Breast epithelium (tissue), 4 donors: ENCODE data around the gene SYT11. TPM values are rescaled to one million over a fixed set of nuclear protein-coding genes. Genes with fewer than 3 reads are reported as not detected.

Experiments
- DNase-seq, 2 donors: peaks; one replicate each; pipeline ENCODE4 v3.0.0-alpha.2; 2019; ENCODE audit warnings: low spot score in 2 of 2
- H3K27ac ChIP-seq, 2 donors: fragments of 200-600 bp; sonication (generic) in 1 of 2; one replicate each; pipeline ENCODE4 v1.5.1; 2016 to 2019; ENCODE audit warnings: mild to moderate bottlenecking in 1 of 2
- H3K27me3 ChIP-seq, 2 donors: fragments of 200-600 bp; sonication (generic) in 1 of 2; one replicate each; pipeline versions ENCODE4 v1.5.1 to v1.6.0; 2017 to 2019; ENCODE audit warnings: control low read depth in 1 of 2, mild to moderate bottlenecking in 1 of 2
- H3K36me3 ChIP-seq: fragments of 200-600 bp; one replicate; pipeline ENCODE4 v1.5.1; 2019
- H3K4me1 ChIP-seq, 2 donors: fragments of 200-600 bp; sonication (generic); one replicate each; pipeline ENCODE4 v1.5.1; 2016 to 2019; ENCODE audit warnings: control low read depth in 1 of 2
- H3K4me3 ChIP-seq, 3 donors: fragments of 200-600 bp; sonication (generic); 1 replicate in 2 of 3; 2 replicates in 1 of 3; pipeline ENCODE4 v1.5.1; 2016 to 2019; ENCODE audit warnings: mild to moderate bottlenecking in 3 of 3, moderate library complexity in 2 of 3
- H3K9me3 ChIP-seq, 2 donors: fragments of 200-600 bp; sonication (generic) in 1 of 2; one replicate each; pipeline ENCODE4 v1.5.1; 2016 to 2019; ENCODE audit warnings: control low read depth in 1 of 2
- POLR2A ChIP-seq: fragments of 450-650 bp; IDR thresholded peaks from one replicate; pipeline ENCODE4 v1.6.1; 2016; ENCODE audit warnings: antibody characterized with exemption, mild to moderate bottlenecking, moderate library complexity
- POLR2AphosphoS5 ChIP-seq, 3 donors: sonication (generic); formaldehyde crosslinking; IDR thresholded peaks; one replicate each; pipeline ENCODE4 v1.6.1; 2017; ENCODE audit warnings: antibody characterized with exemption in 3 of 3
- intact Hi-C: fragments of 100-400 bp; cut with DNase I; formaldehyde crosslinking; loops from one replicate; pipeline ENCODE4 v1.15.1; 2023; ENCODE audit warnings: low total_unique reads
- total RNA-seq, 3 donors: library from RNA; depleted of rRNA; stranded (reverse); fragments of >200 nt; gene quantifications; one replicate each; pipeline ENCODE4 v1.1.0, GENCODE V29; 2016
- TF ChIP-seq, protein P1 (sequence below), 3 donors: fragments of 450-650 bp; IDR thresholded peaks; one replicate each; pipeline ENCODE4 v1.5.1; 2016 to 2017; ENCODE audit warnings: antibody characterized with exemption in 3 of 3, mild to moderate bottlenecking in 3 of 3, moderate library complexity in 3 of 3

Gene SYT11
- total RNA-seq, 3 donors from 2014 or later, result 4.5 to 8.2 (median 5.0) TPM

DNA sequence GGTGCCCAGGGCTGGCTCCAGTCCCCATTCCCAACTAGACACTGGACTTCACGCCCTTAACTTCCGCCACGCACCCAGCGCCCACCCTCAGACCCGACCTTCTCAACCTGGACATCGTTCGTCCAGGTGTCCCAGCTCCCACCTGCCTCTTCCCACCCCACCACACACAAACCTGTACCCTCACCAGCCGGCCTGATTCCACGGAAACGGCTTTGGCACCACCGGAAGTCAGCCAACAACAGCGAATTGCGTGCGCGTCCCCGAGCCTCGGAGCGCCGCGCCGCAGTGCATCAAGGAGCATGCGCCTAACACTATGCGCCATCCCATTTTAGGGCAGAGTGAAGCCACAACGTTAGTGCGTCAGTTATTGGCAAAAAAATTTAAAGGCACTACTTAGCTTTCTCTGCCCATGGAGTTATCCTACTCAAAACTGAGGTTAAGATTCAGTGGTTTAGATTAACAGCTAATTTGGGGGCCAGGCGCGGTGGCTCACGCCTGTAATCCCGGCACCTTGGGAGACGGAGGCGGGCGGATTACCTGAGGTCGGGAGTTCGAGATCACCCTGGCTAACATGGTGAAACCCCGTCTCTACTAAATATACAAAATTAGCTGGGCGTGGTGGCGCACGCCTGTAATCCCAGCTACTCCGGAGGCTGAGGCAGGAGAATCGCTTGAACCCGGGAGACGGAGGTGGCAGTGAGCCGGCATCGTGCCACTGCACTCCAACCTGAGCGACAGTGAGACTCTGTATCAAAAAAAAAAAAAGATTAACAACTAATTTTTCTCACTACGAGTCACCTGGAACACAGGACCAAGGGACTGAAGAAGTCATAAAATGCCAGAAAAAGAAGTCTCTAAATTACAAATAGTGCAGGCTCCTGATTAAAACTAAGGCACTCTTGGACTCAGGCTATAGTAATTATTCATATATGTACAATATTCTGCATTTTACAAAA is 2.1 kb upstream of the SYT11 start, which contains the start of gene GON4L:
Gene GON4L, minus strand, starts transcription at position 240 of the 956 bp plus-strand sequence. CDS start 3,434 bp downstream, outside the sequence.
- Histone ChIP-seq H3K36me3 (no peaks in the 10 kb centered on the region), H3K4me3 (peak within 1 kb of the TSS; percentile 70 to 92 (median 81)), H3K27ac (peak within 1 kb of the TSS; percentile 88 to 94), H3K27me3 (no peaks in the 10 kb centered on the region), H3K9me3 (no peaks in the 10 kb centered on the region), H3K4me1 (no peaks in the 10 kb centered on the region)
- no peak for TF ChIP-seq POLR2A
- TF ChIP-seq, protein P1, sequence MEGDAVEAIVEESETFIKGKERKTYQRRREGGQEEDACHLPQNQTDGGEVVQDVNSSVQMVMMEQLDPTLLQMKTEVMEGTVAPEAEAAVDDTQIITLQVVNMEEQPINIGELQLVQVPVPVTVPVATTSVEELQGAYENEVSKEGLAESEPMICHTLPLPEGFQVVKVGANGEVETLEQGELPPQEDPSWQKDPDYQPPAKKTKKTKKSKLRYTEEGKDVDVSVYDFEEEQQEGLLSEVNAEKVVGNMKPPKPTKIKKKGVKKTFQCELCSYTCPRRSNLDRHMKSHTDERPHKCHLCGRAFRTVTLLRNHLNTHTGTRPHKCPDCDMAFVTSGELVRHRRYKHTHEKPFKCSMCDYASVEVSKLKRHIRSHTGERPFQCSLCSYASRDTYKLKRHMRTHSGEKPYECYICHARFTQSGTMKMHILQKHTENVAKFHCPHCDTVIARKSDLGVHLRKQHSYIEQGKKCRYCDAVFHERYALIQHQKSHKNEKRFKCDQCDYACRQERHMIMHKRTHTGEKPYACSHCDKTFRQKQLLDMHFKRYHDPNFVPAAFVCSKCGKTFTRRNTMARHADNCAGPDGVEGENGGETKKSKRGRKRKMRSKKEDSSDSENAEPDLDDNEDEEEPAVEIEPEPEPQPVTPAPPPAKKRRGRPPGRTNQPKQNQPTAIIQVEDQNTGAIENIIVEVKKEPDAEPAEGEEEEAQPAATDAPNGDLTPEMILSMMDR (IDR thresholded peaks at IDR 0.05), result no peak
- peak; percentile 64 to 88 (median 84) for TF ChIP-seq POLR2AphosphoS5 (IDR thresholded peaks at IDR 0.05)
- intact Hi-C loops, result no loop called here
- peak; percentile 84 for DNase-seq

DNA sequence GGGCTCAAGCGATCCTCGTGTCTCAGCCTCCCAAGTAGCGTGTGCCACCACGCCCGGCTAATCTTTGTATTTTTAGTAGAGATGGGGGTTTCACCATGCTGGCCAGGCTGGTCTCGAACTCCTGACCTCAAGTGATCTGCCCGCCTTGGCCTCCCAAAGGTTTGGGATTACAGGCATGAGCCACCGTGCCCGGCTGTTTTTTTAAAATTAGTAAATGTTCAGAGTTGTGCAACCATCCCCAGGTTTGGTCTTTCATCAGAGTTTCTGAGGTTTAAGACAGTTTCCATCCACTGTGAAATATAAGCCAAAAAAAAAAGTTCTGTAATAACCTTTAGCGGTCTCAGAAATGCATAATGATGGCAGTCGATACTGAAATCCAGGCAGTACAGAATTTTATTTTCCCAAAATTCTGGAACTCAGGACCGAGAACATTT is 550 bp upstream of the SYT11 start:
- TF ChIP-seq POLR2A (no peak), POLR2AphosphoS5 (IDR thresholded peaks at IDR 0.05) (peak in 1 of 3 donors; percentile 56)
- Histone ChIP-seq H3K27ac (peak overlapping the region; percentile 87 to 90), H3K4me1 (no peaks in the 10 kb centered on the region), H3K9me3 (no peaks in the 10 kb centered on the region), H3K36me3 (no peaks in the 10 kb centered on the region), H3K4me3 (peak overlapping the region; percentile 40 to 64 (median 54)), H3K27me3 (no peaks in the 10 kb centered on the region)
- peak in 1 of 2 donors; percentile 25 for DNase-seq
- intact Hi-C loops, result no loop called here

DNA sequence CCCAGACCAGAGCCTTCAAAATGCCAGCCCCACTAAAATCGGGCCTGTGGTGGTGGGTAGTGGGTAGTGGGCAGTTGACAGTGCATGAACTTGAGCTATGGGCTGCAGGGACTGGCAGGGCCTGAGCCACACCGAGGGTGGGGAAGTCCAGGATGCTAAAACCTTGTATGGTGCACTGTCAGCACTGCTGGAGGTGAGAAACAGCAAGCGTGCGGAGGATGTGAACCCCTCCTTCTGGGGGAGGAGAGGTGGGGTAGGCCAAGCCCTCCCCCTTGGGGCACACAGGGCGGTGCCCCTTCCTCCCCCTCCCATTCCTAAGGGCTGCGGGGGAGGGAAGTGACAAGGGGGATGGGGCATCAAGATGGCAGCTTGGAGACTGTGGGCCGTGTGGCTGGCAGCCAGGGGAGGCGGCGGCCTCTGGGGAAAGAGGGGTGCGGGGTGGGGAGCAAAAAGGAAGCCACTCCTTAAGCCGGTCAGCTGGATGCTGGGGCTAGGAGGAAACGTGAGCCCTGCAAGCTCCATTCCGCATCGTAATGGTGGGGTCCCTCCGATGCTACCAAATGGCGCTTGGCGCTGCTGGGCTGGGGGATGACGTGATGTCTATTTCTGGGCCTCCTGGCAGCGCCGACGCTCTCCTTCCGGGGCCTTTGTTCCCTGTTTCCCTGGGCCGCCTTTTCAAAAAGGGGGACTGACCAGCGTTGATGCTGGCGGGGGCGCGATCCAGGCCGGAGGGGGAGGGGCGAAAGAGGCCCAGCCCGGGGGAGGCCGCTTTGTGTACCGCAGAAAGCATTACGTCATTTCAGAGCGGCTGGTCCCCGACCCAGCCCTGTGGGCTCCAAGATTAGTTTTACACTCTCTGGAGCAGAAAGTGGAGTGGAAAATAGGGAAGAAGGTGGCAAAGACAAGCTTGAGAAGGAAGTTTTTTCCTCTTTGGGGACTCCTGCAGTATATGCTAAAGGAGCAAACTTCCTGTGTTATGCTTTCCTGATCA is 809 bp downstream of the SYT11 start:
- peak in 1 of 2 donors; percentile 37 for DNase-seq
- H3K4me3 ChIP-seq, result peak overlapping the region; percentile 40 to 64 (median 54)
- no peaks in the 10 kb centered on the region for H3K4me1 ChIP-seq
- H3K9me3 ChIP-seq, result no peaks in the 10 kb centered on the region
- H3K27ac ChIP-seq, result peak overlapping the region; percentile 76 to 90
- no peak for TF ChIP-seq POLR2AphosphoS5 (IDR thresholded peaks at IDR 0.05)
- TF ChIP-seq, protein P1 (IDR thresholded peaks at IDR 0.05), result no peak
- no peak for TF ChIP-seq POLR2A
- no peaks in the 10 kb centered on the region for H3K36me3 ChIP-seq
- no peaks in the 10 kb centered on the region for H3K27me3 ChIP-seq
- intact Hi-C loops, result no loop called here

DNA sequence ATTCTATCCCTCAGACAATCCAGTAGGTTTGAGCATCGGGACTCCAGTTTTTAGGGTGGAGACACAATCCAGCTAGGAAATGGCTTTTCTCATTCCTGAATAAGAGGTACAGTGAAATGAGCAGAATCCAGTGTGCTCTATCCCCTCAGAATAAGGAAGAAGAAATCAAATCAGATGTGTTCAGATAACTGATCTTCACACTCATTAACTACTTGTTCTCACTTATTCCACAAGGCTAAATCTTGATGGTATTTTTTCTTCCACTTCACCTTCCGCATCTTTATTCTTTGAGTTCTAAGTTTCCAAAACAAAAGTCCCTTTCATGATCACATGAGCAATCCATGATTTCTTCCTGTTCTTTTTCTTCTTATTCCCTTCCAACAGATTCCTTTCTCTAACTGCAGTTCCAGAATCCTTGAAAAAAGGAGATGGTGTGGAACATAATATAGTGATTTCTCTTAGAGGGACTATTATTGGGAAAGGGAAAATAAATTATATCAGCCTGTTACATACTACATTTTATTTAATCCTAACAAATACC is 1.7 kb downstream of the SYT11 start:
- H3K4me3 ChIP-seq, result peak overlapping the region in 2 of 3 donors; percentile 54 to 64
- DNase-seq, result no peak
- no peaks in the 10 kb centered on the region for H3K9me3 ChIP-seq
- no peaks in the 10 kb centered on the region for H3K4me1 ChIP-seq
- intact Hi-C loops, result no loop called here
- no peaks in the 10 kb centered on the region for H3K27me3 ChIP-seq
- no peaks in the 10 kb centered on the region for H3K36me3 ChIP-seq
- TF ChIP-seq POLR2A (no peak), POLR2AphosphoS5 (IDR thresholded peaks at IDR 0.05) (no peak)
- TF ChIP-seq, protein P1 (IDR thresholded peaks at IDR 0.05), result no peak
- H3K27ac ChIP-seq, result peak overlapping the region; percentile 76 to 90

DNA sequence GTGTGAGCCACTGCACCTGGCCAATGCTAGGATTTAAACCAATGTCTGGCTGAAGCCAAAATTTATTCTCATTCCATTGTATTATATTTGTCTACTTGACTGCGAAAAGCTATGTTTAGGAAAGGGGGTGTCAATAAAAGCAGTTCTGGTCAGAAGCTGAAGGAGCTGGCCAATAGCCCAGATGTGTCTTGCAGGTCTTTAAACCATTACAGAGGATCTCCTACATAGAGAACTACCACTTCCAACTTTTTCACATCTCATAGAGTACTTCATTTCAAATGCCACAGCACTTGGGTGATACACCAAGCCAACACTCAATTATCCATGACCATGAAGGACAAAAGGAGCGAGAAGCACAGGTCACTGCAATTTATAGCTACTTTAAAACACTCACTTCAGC is 2.5 kb downstream of the SYT11 start:
- Histone ChIP-seq H3K27ac (no peak overlapping the region), H3K27me3 (no peaks in the 10 kb centered on the region)
- DNase-seq, result no peak

More for the DNA sequence above, 2.5 kb downstream of the SYT11 start:
- Histone ChIP-seq H3K36me3 (no peaks in the 10 kb centered on the region), H3K4me1 (no peaks in the 10 kb centered on the region), H3K4me3 (no peak overlapping the region), H3K9me3 (no peaks in the 10 kb centered on the region)
- intact Hi-C loops, result no loop called here
- TF ChIP-seq POLR2A, result no peak
- TF ChIP-seq, protein P1 (IDR thresholded peaks at IDR 0.05), result no peak
- TF ChIP-seq POLR2AphosphoS5 (IDR thresholded peaks at IDR 0.05), result no peak
